Common myeloid progenitor, CD34-positive (primary cell): ENCODE measurements around the gene SMIM3.
A peak's percentile ranks its signal among the peaks of the same experiment; 100 is the strongest.
"Not testable (repeated sequence)": the region's sequence is repeated elsewhere in the genome, so short reads cannot be mapped to it uniquely, and the experiment has no call there.

Experiments
- CTCF ChIA-PET: fragments of 350-600 bp; sonication (Branson Sonifier 250); formaldehyde crosslinking; loops from one replicate; lab custom pipeline; 2021; ENCODE audit warnings: antibody characterized with exemption; lab: Charles Lee
- POLR2A ChIA-PET: fragments of 350-600 bp; sonication (Branson Sonifier 250); formaldehyde crosslinking; loops from one replicate; lab custom pipeline; 2021; ENCODE audit warnings: antibody characterized with exemption; lab: Charles Lee
- DNase-seq, 3 donors: peaks; one replicate each; pipeline versions ENCODE4 v3.0.0 to v3.0.0-alpha.2; 2013
- H3K27ac ChIP-seq, 2 experiments: 1 replicate in 1 of 2; 2 replicates in 1 of 2; pipeline ENCODE4 v1.7.0; 2013; ENCODE audit warnings: inconsistent platforms in 2 of 2, low read length in 2 of 2, mild to moderate bottlenecking in 2 of 2, low read depth in 1 of 2, moderate library complexity in 1 of 2; ENCODE audit not compliant: severe bottlenecking in 2 of 2, insufficient read depth in 1 of 2, poor library complexity in 1 of 2
- H3K27me3 ChIP-seq, 5 experiments: replicated peaks in 2 of 5; 1 replicate in 3 of 5; 2 replicates in 2 of 5; pipeline versions ENCODE4 v1.6.1 to v1.7.0; 2013; ENCODE audit warnings: low read length in 4 of 5, mild to moderate bottlenecking in 2 of 5, moderate library complexity in 2 of 5, inconsistent platforms in 1 of 5; ENCODE audit not compliant: insufficient read depth in 5 of 5, control insufficient read depth in 4 of 5
- H3K36me3 ChIP-seq, 4 experiments: 1 replicate in 2 of 4; 2 replicates in 2 of 4; pipeline versions ENCODE4 v1.6.1 to v1.7.0; 2013; ENCODE audit warnings: low read length in 3 of 4, control low read depth in 1 of 4, mild to moderate bottlenecking in 1 of 4; ENCODE audit not compliant: control insufficient read depth in 4 of 4, insufficient read depth in 4 of 4
- H3K4me1 ChIP-seq, 4 experiments: 1 replicate in 3 of 4; 2 replicates in 1 of 4; pipeline versions ENCODE4 v1.6.1 to v1.7.1; 2013; ENCODE audit warnings: low read length in 3 of 4, mild to moderate bottlenecking in 3 of 4, control low read depth in 1 of 4, inconsistent platforms in 1 of 4, moderate library complexity in 1 of 4; ENCODE audit not compliant: control insufficient read depth in 4 of 4, insufficient read depth in 4 of 4; ENCODE audit errors: control extremely low read depth in 1 of 4
- H3K4me3 ChIP-seq, 7 experiments: 1 replicate in 4 of 7; 2 replicates in 3 of 7; pipeline versions ENCODE4 v1.5.1 to v1.7.0; 2013; ENCODE audit warnings: mild to moderate bottlenecking in 7 of 7, low read length in 6 of 7, moderate library complexity in 6 of 7, inconsistent platforms in 2 of 7, low read depth in 2 of 7, control low read depth in 1 of 7; ENCODE audit not compliant: insufficient read depth in 4 of 7, control insufficient read depth in 1 of 7; ENCODE audit errors: extremely low read depth in 1 of 7
- H3K9me3 ChIP-seq, 5 experiments: 1 replicate in 4 of 5; 2 replicates in 1 of 5; pipeline versions ENCODE4 v1.6.1 to v1.7.1; 2013; ENCODE audit warnings: low read length in 4 of 5, mild to moderate bottlenecking in 2 of 5, inconsistent platforms in 1 of 5, low read depth in 1 of 5, moderate library complexity in 1 of 5; ENCODE audit not compliant: control insufficient read depth in 4 of 5, insufficient read depth in 2 of 5; ENCODE audit errors: control extremely low read depth in 1 of 5
- WGBS: methylation state at CpG from one replicate; pipeline ENCODE4 v1.1.5; 2013; ENCODE audit not compliant: insufficient coverage; 5-methylcytosine and 5-hydroxymethylcytosine counted together

Gene SMIM3

GRCh38 chr5:150831821-150832220 is 53.3 kb downstream of the SMIM3 start:
- H3K4me3 ChIP-seq, H3K4me1 ChIP-seq, DNase-seq, H3K27ac ChIP-seq, CTCF ChIA-PET, H3K27me3 ChIP-seq, H3K36me3 ChIP-seq, POLR2A ChIA-PET: not testable (repeated sequence)
- WGBS, result no CpG with 5 or more reads among the region's 3 CpGs
- H3K9me3 ChIP-seq, result peaks cover 2 to 21% (median 3%) of the 10 kb centered on the region in 5 experiments

DNA sequence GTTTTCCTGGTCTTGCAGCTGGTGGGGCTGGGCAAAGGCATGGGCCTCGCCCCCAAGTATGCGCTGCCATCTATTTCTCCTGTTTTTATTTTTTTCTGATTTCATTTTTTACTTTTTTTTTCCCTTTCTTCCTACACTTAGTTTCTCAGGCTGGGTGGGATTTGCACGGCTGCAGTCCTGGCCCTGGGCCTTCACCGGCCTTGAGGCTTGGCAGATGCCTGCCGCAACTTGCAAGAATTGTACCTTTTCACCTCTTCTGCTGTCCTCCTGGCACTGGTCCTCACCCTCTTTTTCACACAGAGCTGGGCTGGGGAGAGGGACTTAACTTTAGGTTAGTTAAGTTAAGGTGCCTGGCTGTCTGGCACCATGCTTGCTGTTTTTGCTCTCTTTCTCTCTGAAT is 57.5 kb downstream of the SMIM3 start:
- H3K36me3 ChIP-seq, result no peaks in the 10 kb centered on the region
- ChIA-PET POLR2A (no interaction called here), CTCF (interaction anchor here (1.1 kb wide), 1 partner anchor 10 kb away, joined by 4 read pairs; the partner anchor contains the start of gene IRGM)
- H3K9me3 ChIP-seq, result peaks cover 2 to 18% (median 6%) of the 10 kb centered on the region in 5 experiments
- H3K27ac ChIP-seq, result no peak overlapping the region
- H3K4me1 ChIP-seq, result no peaks in the 10 kb centered on the region
- H3K27me3 ChIP-seq, result no peaks in the 10 kb centered on the region
- no peak overlapping the region for H3K4me3 ChIP-seq
- 100% methylated on average over 1 of the region's 5 CpGs for WGBS
- DNase-seq, result no peak

DNA sequence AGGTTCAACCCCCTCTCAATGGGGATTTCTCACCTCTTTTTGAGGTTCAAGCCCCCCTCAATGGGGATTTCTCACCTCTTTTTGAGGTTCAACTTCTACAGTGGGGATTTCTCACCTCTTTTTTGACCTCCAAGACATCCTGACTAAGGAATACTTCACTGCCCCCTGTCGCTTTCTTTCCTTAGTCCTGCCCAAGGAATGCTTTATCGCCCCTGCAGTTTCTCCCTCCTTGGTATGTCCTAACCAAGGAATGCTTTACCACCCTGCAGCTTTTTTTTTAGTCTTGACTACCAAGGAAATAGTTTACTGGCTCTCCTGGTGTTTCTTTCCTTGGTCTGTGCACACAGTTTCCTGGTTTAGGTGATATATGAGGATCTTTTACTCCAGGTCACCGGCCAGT is 58.1 kb downstream of the SMIM3 start:
- H3K9me3 ChIP-seq, result peaks cover 0 to 13% (median 4%) of the 10 kb centered on the region in 5 experiments
- no peak for DNase-seq
- H3K4me3 ChIP-seq, result no peak overlapping the region
- CTCF ChIA-PET, result interaction anchor here (1.1 kb wide), 1 partner anchor 10 kb away, joined by 4 read pairs; the partner anchor contains the start of gene IRGM
- H3K27ac ChIP-seq, result no peak overlapping the region
- H3K4me1 ChIP-seq, result no peaks in the 10 kb centered on the region
- POLR2A ChIA-PET, result no interaction called here
- H3K27me3 ChIP-seq, result no peaks in the 10 kb centered on the region
- WGBS, result no CpG with 5 or more reads among the region's 3 CpGs
- H3K36me3 ChIP-seq, result no peaks in the 10 kb centered on the region

GRCh38 chr5:150845185-150845859 is 66.8 kb downstream of the SMIM3 start:
- ChIA-PET CTCF (interaction anchor here (1.1 to 5.8 kb wide), 12 partner anchors 25 to 285 kb away, joined by 3 to 72 read pairs (median 12); partner anchors contain the start of gene SMIM3), POLR2A (interaction anchor here (1.7 kb wide), 1 partner anchor 66 kb away, joined by 3 read pairs; no protein-coding TSS in a partner anchor)
- not testable (repeated sequence) for H3K36me3 ChIP-seq, H3K9me3 ChIP-seq, DNase-seq, H3K4me3 ChIP-seq, H3K27ac ChIP-seq, H3K27me3 ChIP-seq
- H3K4me1 ChIP-seq, result peaks cover 0 to 13% (median 9%) of the 10 kb centered on the region in 4 experiments
- 87% methylated on average over 21 of the region's 32 CpGs for WGBS

- Histone ChIP-seq H3K4me3 (peak within 1 kb of the TSS in 5 of 7 experiments; percentile 15 to 62 (median 45)), H3K4me1 (peaks cover 0 to 13% (median 9%) of the 10 kb centered on the region in 4 experiments)
- ChIA-PET POLR2A (interaction anchor here (1.7 kb wide), 1 partner anchor 66 kb away, joined by 3 read pairs; no protein-coding TSS in a partner anchor), CTCF (interaction anchor here (0.7 to 5.8 kb wide), 21 partner anchors 10 to 449 kb away, joined by 3 to 72 read pairs (median 5); partner anchors contain the start of genes RBM22 and SMIM3)
- not testable (repeated sequence) for H3K27me3 ChIP-seq, DNase-seq, H3K36me3 ChIP-seq, H3K9me3 ChIP-seq, H3K27ac ChIP-seq
- WGBS, result 76% methylated on average over 3 of the region's 3 CpGs
Observed at GRCh38 chr5:150846308-150846653, 67.7 kb downstream of the SMIM3 start, which contains the start of gene IRGM. Gene IRGM, plus strand, starts transcription at chr5:150846521. Its CDS starts 1,603 bp downstream, at chr5:150848124.
